Lung (tissue), 12 donors: Measurements from ENCODE around the gene SLC7A8. TPM values are rescaled to one million over a fixed set of nuclear protein-coding genes. Genes with fewer than 3 reads are reported as not detected.

Source experiments
- ATAC-seq: fragments of 200-7000 bp; cut with Tn5 transposase; one replicate; pipeline ENCODE4 v1.9.1; 2020; ENCODE audit warnings: moderate number of reproducible peaks; ENCODE audit not compliant: insufficient read depth, low FRiP score
- DNase-seq, 3 donors: peaks; one replicate each; pipeline ENCODE4 v3.0.0-alpha.2; 2013 to 2017
- H3K27ac ChIP-seq, 2 donors: one replicate each; pipeline ENCODE4 v1.5.1; 2013; ENCODE audit warnings: mild to moderate bottlenecking in 2 of 2, moderate library complexity in 2 of 2, control low read depth in 1 of 2, inconsistent platforms in 1 of 2, low read depth in 1 of 2, low read length in 1 of 2
- H3K27me3 ChIP-seq, 3 donors: one replicate each; pipeline ENCODE4 v1.5.1; 2013; ENCODE audit warnings: low read length in 2 of 3; ENCODE audit not compliant: control insufficient read depth in 3 of 3, insufficient read depth in 3 of 3
- H3K36me3 ChIP-seq, 4 donors: one replicate each; pipeline ENCODE4 v1.5.1; 2013; ENCODE audit warnings: low read length in 4 of 4, mild to moderate bottlenecking in 1 of 4, moderate library complexity in 1 of 4; ENCODE audit not compliant: control insufficient read depth in 4 of 4, insufficient read depth in 4 of 4
- H3K4me1 ChIP-seq, 5 donors: one replicate each; pipeline ENCODE4 v1.5.1; 2013; ENCODE audit warnings: low read length in 5 of 5, mild to moderate bottlenecking in 2 of 5, moderate library complexity in 1 of 5; ENCODE audit not compliant: control insufficient read depth in 5 of 5, insufficient read depth in 5 of 5
- H3K4me3 ChIP-seq: one replicate; pipeline ENCODE4 v1.5.1; 2013; ENCODE audit warnings: mild to moderate bottlenecking, control low read depth, moderate library complexity
- H3K9ac ChIP-seq, 2 donors: one replicate each; pipeline ENCODE4 v1.5.1; 2013; ENCODE audit warnings: low read length in 2 of 2, control low read depth in 1 of 2; ENCODE audit not compliant: insufficient read depth in 1 of 2
- H3K9me3 ChIP-seq, 4 donors: one replicate each; pipeline ENCODE4 v1.5.1; 2013; ENCODE audit warnings: low read length in 3 of 4, mild to moderate bottlenecking in 1 of 4, moderate library complexity in 1 of 4; ENCODE audit not compliant: control insufficient read depth in 4 of 4, insufficient read depth in 3 of 4
- WGBS, 2 donors: extraction: QIAGEN DNeasy Blood & Tissue Kit; methylation state at CpG; one replicate each; pipeline ENCODE4 v1.1.7; 2013; 5-methylcytosine and 5-hydroxymethylcytosine counted together
- polyA plus RNA-seq, 2 donors: library from polyadenylated mRNA; stranded (reverse); fragments of 200-250 nt; gene quantifications; one replicate each; pipeline ENCODE4 v1.2.1, GENCODE V29; 2013
- total RNA-seq, 2 donors: library from RNA; depleted of rRNA in 1 of 2; stranded (reverse); fragments of >200 nt in 1 of 2; gene quantifications; one replicate each; pipeline ENCODE4 v1.2.1, GENCODE V29; 2014 to 2021
- TF ChIP-seq, protein P1 (sequence below): IDR thresholded peaks from 2 replicates; pipeline ENCODE4 v1.5.1; 2012; ENCODE audit warnings: mild to moderate bottlenecking; ENCODE audit errors: control extremely low read depth, extremely low read depth
- donor health status: control.
- donor health status: control.
- donor health status: Bipolar disorder and iron deficiency.
- donor health status: healthy.
- donor health status: DM: yes; HTN: yes; CAD: no.

SLC7A8 gene
- total and polyA plus RNA-seq, 4 donors: 28.1 to 74.0 (median 41.9) TPM

DNA sequence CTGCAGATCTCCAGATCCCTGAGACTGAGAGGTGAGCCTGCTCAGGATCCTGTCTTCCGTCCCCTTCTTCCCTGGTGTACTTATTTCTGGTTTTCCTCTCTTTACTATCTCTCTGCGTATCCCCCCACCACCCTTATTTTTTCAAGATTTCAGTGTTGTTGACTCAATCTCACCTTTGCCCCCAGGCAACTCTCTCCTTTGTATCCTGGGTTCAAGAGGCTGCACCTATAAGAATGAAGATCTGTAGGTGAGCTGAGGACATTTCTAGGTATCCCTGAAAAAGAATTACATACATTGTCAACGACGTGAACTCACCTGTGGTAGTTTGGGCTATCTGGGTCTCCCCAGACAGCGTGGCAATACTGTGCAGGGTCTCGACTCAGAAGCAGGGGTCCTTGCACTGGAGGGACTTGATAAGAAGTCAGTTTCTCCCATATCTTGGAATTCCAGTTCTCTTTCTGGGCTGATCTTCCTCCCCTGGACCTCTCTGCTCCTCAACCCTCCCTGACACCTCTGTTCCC, 79.3 kb downstream of the SLC7A8 start:
- Histone ChIP-seq H3K36me3 (peaks cover 0 to 2% (median 2%) of the 10 kb centered on the region in 4 donors), H3K27ac (no peak overlapping the region), H3K4me3 (no peak overlapping the region), H3K9me3 (no peaks in the 10 kb centered on the region), H3K9ac (peak overlapping the region in 1 of 2 donors; percentile 28), H3K27me3 (no peaks in the 10 kb centered on the region), H3K4me1 (peaks cover 0 to 9% (median 0%) of the 10 kb centered on the region in 5 donors)
- ATAC-seq (no peak), DNase-seq (no peak)
- TF ChIP-seq, protein P1, sequence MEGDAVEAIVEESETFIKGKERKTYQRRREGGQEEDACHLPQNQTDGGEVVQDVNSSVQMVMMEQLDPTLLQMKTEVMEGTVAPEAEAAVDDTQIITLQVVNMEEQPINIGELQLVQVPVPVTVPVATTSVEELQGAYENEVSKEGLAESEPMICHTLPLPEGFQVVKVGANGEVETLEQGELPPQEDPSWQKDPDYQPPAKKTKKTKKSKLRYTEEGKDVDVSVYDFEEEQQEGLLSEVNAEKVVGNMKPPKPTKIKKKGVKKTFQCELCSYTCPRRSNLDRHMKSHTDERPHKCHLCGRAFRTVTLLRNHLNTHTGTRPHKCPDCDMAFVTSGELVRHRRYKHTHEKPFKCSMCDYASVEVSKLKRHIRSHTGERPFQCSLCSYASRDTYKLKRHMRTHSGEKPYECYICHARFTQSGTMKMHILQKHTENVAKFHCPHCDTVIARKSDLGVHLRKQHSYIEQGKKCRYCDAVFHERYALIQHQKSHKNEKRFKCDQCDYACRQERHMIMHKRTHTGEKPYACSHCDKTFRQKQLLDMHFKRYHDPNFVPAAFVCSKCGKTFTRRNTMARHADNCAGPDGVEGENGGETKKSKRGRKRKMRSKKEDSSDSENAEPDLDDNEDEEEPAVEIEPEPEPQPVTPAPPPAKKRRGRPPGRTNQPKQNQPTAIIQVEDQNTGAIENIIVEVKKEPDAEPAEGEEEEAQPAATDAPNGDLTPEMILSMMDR: no peak
- 87 to 93% methylated on average over 6 of the region's 6 CpGs for WGBS, 2 donors

DNA sequence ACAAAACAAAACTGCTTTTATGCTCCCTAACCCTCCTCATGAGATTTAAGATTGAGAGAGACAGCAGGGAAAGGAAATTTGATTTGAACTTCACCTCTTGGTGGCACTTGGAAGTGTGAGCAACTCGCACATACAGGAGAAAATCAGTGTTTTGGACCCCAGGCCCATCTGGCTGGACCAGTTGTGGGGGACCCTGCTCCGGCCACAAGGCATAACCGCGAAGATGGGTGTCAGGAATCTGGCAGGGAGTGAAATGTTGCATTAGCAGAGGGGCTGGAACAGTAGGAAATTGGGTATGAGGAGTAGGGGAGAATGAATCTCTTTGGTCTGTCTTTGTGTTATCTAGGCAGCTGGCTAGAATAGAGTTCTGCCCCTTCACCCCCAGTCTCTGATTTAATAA, 79.9 kb downstream of the SLC7A8 start:
- ATAC-seq (no peak), DNase-seq (no peak)
- no peak overlapping the region for H3K27ac ChIP-seq
- H3K36me3 ChIP-seq: peaks cover 0 to 6% (median 3%) of the 10 kb centered on the region in 4 donors
- TF ChIP-seq, protein P1: no peak
- H3K9me3 ChIP-seq: no peaks in the 10 kb centered on the region
- H3K27me3 ChIP-seq: no peaks in the 10 kb centered on the region
- H3K4me1 ChIP-seq: peaks cover 0 to 9% (median 0%) of the 10 kb centered on the region in 5 donors
- H3K9ac ChIP-seq: no peak overlapping the region
- WGBS, 2 donors: 85 to 90% methylated on average over 4 of the region's 4 CpGs
- no peak overlapping the region for H3K4me3 ChIP-seq

DNA sequence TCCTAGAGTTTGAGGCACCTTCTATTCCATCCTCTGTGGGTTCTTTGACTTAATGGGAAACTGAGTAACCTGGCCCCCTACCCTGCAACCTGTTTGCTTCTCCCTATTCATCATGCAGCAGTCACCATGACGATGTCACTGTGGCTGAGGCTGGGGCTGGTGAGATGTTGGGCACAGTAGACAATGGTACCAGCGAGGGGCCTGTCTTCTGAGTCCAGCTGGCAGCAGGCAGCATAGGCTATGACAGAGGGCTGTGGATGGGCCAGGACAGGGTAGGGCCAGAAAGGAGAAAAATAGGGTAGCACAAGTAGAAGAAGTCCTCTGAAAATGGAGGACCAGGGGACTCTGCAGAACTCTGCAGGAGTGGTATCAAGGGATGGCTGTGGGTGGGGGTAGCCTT, 80.7 kb downstream of the SLC7A8 start:
- ATAC-seq (no peak), DNase-seq (no peak)
- H3K27ac ChIP-seq: no peak overlapping the region
- no peaks in the 10 kb centered on the region for H3K27me3 ChIP-seq
- no peaks in the 10 kb centered on the region for H3K9me3 ChIP-seq
- H3K4me3 ChIP-seq: no peak overlapping the region
- WGBS, 2 donors: 90 to 98% methylated on average over 2 of the region's 2 CpGs
- H3K4me1 ChIP-seq: peaks cover 0 to 9% (median 0%) of the 10 kb centered on the region in 5 donors
- peaks cover 5 to 13% (median 9%) of the 10 kb centered on the region in 4 donors for H3K36me3 ChIP-seq
- H3K9ac ChIP-seq: no peak overlapping the region
- TF ChIP-seq, protein P1: no peak
